Measurements from ENCODE around the gene GADL1. TPM values are rescaled to one million over a fixed set of nuclear protein-coding genes. Genes with fewer than 3 reads are reported as not detected.

Gene GADL1
- total RNA-seq, 1 experiment from 2014 or later = not detected

- Histone ChIP-seq H3K27ac (ENCODE audit: low read depth, low read length) (no peak overlapping the region), H3K9ac (ENCODE audit: low read length) (no peak overlapping the region), H2AFZ (ENCODE audit: low read depth, low read length, poor library complexity, severe bottlenecking) (no peak overlapping the region), H4K20me1 (ENCODE audit: insufficient read depth) (no peaks in the 10 kb centered on the region), H3K9me2 (ENCODE audit: insufficient read depth) (no peaks in the 10 kb centered on the region), H3K4me3 (replicated peaks in 1 of 2; ENCODE audit: low read depth in 1 of 2, low read length in 2 of 2) (no peak overlapping the region), H3K36me3 (ENCODE audit: control insufficient read depth in 1 of 2, insufficient read depth in 2 of 2, low read length in 2 of 2) (peaks cover 5 to 38% of the 10 kb centered on the region in 2 experiments; a peak in 3 of 4 replicates), H3K27me3 (ENCODE audit: insufficient read depth, low read length) (no peaks in the 10 kb centered on the region), H3K4me1 (ENCODE audit: control insufficient read depth in 1 of 2, insufficient read depth in 2 of 2, low read length in 2 of 2) (peaks cover 42 to 67% of the 10 kb centered on the region in 2 experiments), H3K4me2 (ENCODE audit: low read length) (no peak overlapping the region), H3K79me2 (ENCODE audit: insufficient read depth, low read length) (peaks cover 89% of the 10 kb centered on the region), H3K9me3 (ENCODE audit: control insufficient read depth in 1 of 2, insufficient read depth in 1 of 2, low read depth in 1 of 2, low read length in 2 of 2) (no peaks in the 10 kb centered on the region)
- DNase-seq (ENCODE audit: low read depth, low spot score) (no peak), ATAC-seq (no peak)
- intact Hi-C loops (cut with micrococcal nuclease) = no loop called here
- POLR2A ChIA-PET = no interaction called here
- BruUV-seq (replicated peaks) = no TSS peak
- TF ChIP-seq SRF (IDR thresholded peaks at IDR 0.05; ENCODE audit: low read depth) (no peak), POLR2A (IDR thresholded peaks at IDR 0.05; ENCODE audit: borderline replicate concordance, extremely low read depth, insufficient read depth, insufficient read length) (no peak), JUND (IDR thresholded peaks at IDR 0.05) (no peak), EZH2phosphoT487 (IDR thresholded peaks at IDR 0.05; ENCODE audit: borderline replicate concordance) (no peak), CEBPB (IDR thresholded peaks at IDR 0.05; ENCODE audit: low read depth) (no peak), CBX3 (IDR thresholded peaks at IDR 0.05; ENCODE audit: low read depth) (no peak), SP1 (IDR thresholded peaks at IDR 0.05; ENCODE audit: low read depth) (no peak), ELF1 (IDR thresholded peaks at IDR 0.05; ENCODE audit: borderline replicate concordance, low read depth) (no peak), ZFX (IDR thresholded peaks at IDR 0.05) (no peak)
- RAD21 ChIA-PET (ENCODE audit: low non-redundant PET in 1 of 2, low total read pairs in 2 of 2, uncharacterized antibody in 2 of 2, unreplicated experiment in 2 of 2) = no interaction called here
- CTCF ChIA-PET = no interaction called here
Measured at GRCh38 chr3:30686176-30686575, 208.3 kb downstream of the GADL1 start.

GRCh38 chr3:30685267-30685667 lies 209.2 kb downstream of the GADL1 start:
- H3K4me2 ChIP-seq (ENCODE audit: low read length) = no peak overlapping the region
- no peak for DNase-seq (ENCODE audit: low read depth, low spot score)
- no peaks in the 10 kb centered on the region for H3K9me2 ChIP-seq (ENCODE audit: insufficient read depth)
- no peaks in the 10 kb centered on the region for H4K20me1 ChIP-seq (ENCODE audit: insufficient read depth)
- H3K27ac ChIP-seq (ENCODE audit: low read depth, low read length) = no peak overlapping the region
- no peaks in the 10 kb centered on the region for H3K27me3 ChIP-seq (ENCODE audit: insufficient read depth, low read length)
- ATAC-seq = no peak
- H3K4me1 ChIP-seq (ENCODE audit: control insufficient read depth in 1 of 2, insufficient read depth in 2 of 2, low read length in 2 of 2) = peaks cover 42 to 68% of the 10 kb centered on the region in 2 experiments
- no peaks in the 10 kb centered on the region for H3K9me3 ChIP-seq (ENCODE audit: control insufficient read depth in 1 of 2, insufficient read depth in 1 of 2, low read depth in 1 of 2, low read length in 2 of 2)
- H3K79me2 ChIP-seq (ENCODE audit: insufficient read depth, low read length) = peaks cover 92% of the 10 kb centered on the region
- intact Hi-C loops (cut with micrococcal nuclease) = no loop called here
- POLR2A ChIA-PET = no interaction called here
- peaks cover 4 to 30% of the 10 kb centered on the region in 2 experiments; a peak in 2 of 4 replicates for H3K36me3 ChIP-seq (ENCODE audit: control insufficient read depth in 1 of 2, insufficient read depth in 2 of 2, low read length in 2 of 2)
- RAD21 ChIA-PET (ENCODE audit: low non-redundant PET in 1 of 2, low total read pairs in 2 of 2, uncharacterized antibody in 2 of 2, unreplicated experiment in 2 of 2) = no interaction called here
- CTCF ChIA-PET = no interaction called here
- H3K4me3 ChIP-seq (replicated peaks in 1 of 2; ENCODE audit: low read depth in 1 of 2, low read length in 2 of 2) = no peak overlapping the region
- H2AFZ ChIP-seq (ENCODE audit: low read depth, low read length, poor library complexity, severe bottlenecking) = no peak overlapping the region
- no TSS peak for BruUV-seq (replicated peaks)
- no peak overlapping the region for H3K9ac ChIP-seq (ENCODE audit: low read length)
- TF ChIP-seq POLR2A (IDR thresholded peaks at IDR 0.05; ENCODE audit: borderline replicate concordance, extremely low read depth, insufficient read depth, insufficient read length) = no peak
- TF ChIP-seq JUND (IDR thresholded peaks at IDR 0.05) = no peak
- TF ChIP-seq ZNF274 (IDR thresholded peaks at IDR 0.05; ENCODE audit: low read depth, low read length) = no peak
- TF ChIP-seq CBX3 (IDR thresholded peaks at IDR 0.05; ENCODE audit: low read depth) = no peak
- no peak for TF ChIP-seq POLR2AphosphoS5 (IDR thresholded peaks at IDR 0.05; ENCODE audit: low read depth, low read length)
- TF ChIP-seq ATF3 (IDR thresholded peaks at IDR 0.05) = no peak
- no peak for TF ChIP-seq REST (IDR thresholded peaks at IDR 0.05; ENCODE audit: low read depth)
- no peak for TF ChIP-seq ZBTB33 (IDR thresholded peaks at IDR 0.05; ENCODE audit: extremely low read depth, insufficient replicate concordance, low read length)
- TF ChIP-seq CEBPB (IDR thresholded peaks at IDR 0.05; ENCODE audit: low read depth) = no peak
- TF ChIP-seq ELF1 (IDR thresholded peaks at IDR 0.05; ENCODE audit: borderline replicate concordance, low read depth) = no peak
- no peak for TF ChIP-seq ZFX (IDR thresholded peaks at IDR 0.05)
- TF ChIP-seq FOSL1 (IDR thresholded peaks at IDR 0.05; ENCODE audit: low read depth) = no peak
- no peak for TF ChIP-seq MAX (IDR thresholded peaks at IDR 0.05)
- TF ChIP-seq SP1 (IDR thresholded peaks at IDR 0.05; ENCODE audit: low read depth) = no peak
